ENCODE measurements around the gene EVI5L. TPM values are rescaled to one million over a fixed set of nuclear protein-coding genes. Genes with fewer than 3 reads are reported as not detected.
A peak's percentile ranks its signal among the peaks of the same experiment; 100 is the strongest.

Gene EVI5L
- total and polyA plus RNA-seq, 2 of the 13 experiments (the other 11 are each of a cell fraction or from before 2014, with no cell fraction given): 1.7 to 2.4 TPM

- TF ChIP-seq ZNF670 (CRISPR knock-in tag; IDR thresholded peaks at IDR 0.05; ENCODE audit: borderline replicate concordance) (no peak), SALL1 (CRISPR knock-in tag; IDR thresholded peaks at IDR 0.05) (0 out of 2 replicates have a peak, but pooled peaks have one; percentile 1), TCF7L2 (IDR thresholded peaks at IDR 0.05; ENCODE audit: low read depth, low read length) (no peak), NR2F1 (CRISPR knock-in tag; IDR thresholded peaks at IDR 0.05) (no peak), BATF2 (CRISPR knock-in tag; IDR thresholded peaks at IDR 0.05) (no peak), ZBTB14 (CRISPR knock-in tag; IDR thresholded peaks at IDR 0.05) (no peak)
Observed at GRCh38 chr19:7829166-7829520, 875 bp upstream of the EVI5L start (continued).

GRCh38 chr19:7830272-7830771, 304 bp downstream of the EVI5L start:
- Histone ChIP-seq H3K4me1 (ENCODE audit: insufficient read depth, low read length) (peaks cover 41% of the 10 kb centered on the region), H3K9me3 (ENCODE audit: low read length) (no peaks in the 10 kb centered on the region), H3K79me2 (ENCODE audit: insufficient read depth, low read length) (no peaks in the 10 kb centered on the region), H3K36me3 (replicated peaks in 1 of 2; ENCODE audit: control insufficient read depth in 1 of 2, insufficient read depth in 2 of 2, low read length in 2 of 2) (no peaks in the 10 kb centered on the region), H3K4me2 (ENCODE audit: low read depth, low read length) (peak overlapping the region; percentile 68), H3K27me3 (ENCODE audit: control insufficient read depth in 1 of 2, insufficient read depth in 2 of 2, low read length in 2 of 2) (peaks cover 1 to 4% of the 10 kb centered on the region in 2 experiments; a peak in 2 of 5 replicates), H2AFZ (ENCODE audit: low read length) (no peak overlapping the region), H3K27ac (ENCODE audit: extremely low read length, insufficient read depth, low read length) (no peak overlapping the region), H4K20me1 (ENCODE audit: insufficient read depth, low read length) (no peaks in the 10 kb centered on the region), H3K9ac (ENCODE audit: insufficient read depth, low read depth, low read length) (peak overlapping the region; percentile 42; the same call in 1 of the 2 replicates), H3K4me3 (replicated peaks in 1 of 3; ENCODE audit: insufficient read depth in 1 of 3, low read depth in 2 of 3, low read length in 3 of 3) (peak overlapping the region; percentile 57 to 74 (median 73); a peak in 5 of 6 replicates)
- ChIA-PET CTCF (ENCODE audit: low intra/inter-chr PET ratio, low total read pairs) (no interaction called here), POLR2A (interaction anchor here (1.9 kb wide), 1 partner anchor 114 kb away, joined by 8 read pairs; the partner anchor contains the start of gene TIMM44)
- in situ Hi-C loops (cut with HindIII; ENCODE audit: extremely low pct_ligation_motif_present, low pct_unique_long_range_greater_than_20kb) (no loop called here), intact Hi-C loops (cut with micrococcal nuclease; ENCODE audit: unreplicated experiment) (no loop called here)
- 6% methylated on average over 5 of the region's 53 CpGs for WGBS (ENCODE audit: low lambda C conversion rate)
- no TSS peak for BruUV-seq (replicated peaks)
- TF ChIP-seq ZNF362 (CRISPR knock-in tag; IDR thresholded peaks at IDR 0.05; ENCODE audit: borderline replicate concordance) (no peak), GLMP (CRISPR knock-in tag; IDR thresholded peaks at IDR 0.05; ENCODE audit: borderline replicate concordance) (no peak), MXD3 (CRISPR knock-in tag; IDR thresholded peaks at IDR 0.05) (0 out of 2 replicates have a peak, but pooled peaks have one; percentile 3), HNF1A (IDR thresholded peaks at IDR 0.05; ENCODE audit: low read depth) (no peak), HNF1A (CRISPR knock-in tag; IDR thresholded peaks at IDR 0.05; ENCODE audit: borderline replicate concordance) (no peak), SP2 (CRISPR knock-in tag; IDR thresholded peaks at IDR 0.05) (no peak)
- no peak for FAIRE-seq
- ATAC-seq: no peak
- no peak for DNase-seq (ENCODE audit: low spot score)
